Measurements from ENCODE around the gene XPNPEP2. TPM values are rescaled to one million over a fixed set of nuclear protein-coding genes. Genes with fewer than 3 reads are reported as not detected.
"Not testable (repeated sequence)": the region's sequence is repeated elsewhere in the genome, so short reads cannot be mapped to it uniquely, and the experiment has no call there.

XPNPEP2 gene
- total and polyA plus RNA-seq, 8 donors = 0.33 to 16.3 (median 1.7) TPM

GRCh38 chrX:129737916-129738315, 863 bp upstream of the XPNPEP2 start:
- H3K4me1 ChIP-seq = peaks cover 0 to 4% (median 0%) of the 10 kb centered on the region in 4 donors
- no peaks in the 10 kb centered on the region for H3K36me3 ChIP-seq
- H3K9me3 ChIP-seq = no peaks in the 10 kb centered on the region
- DNase-seq = no peak
- 58 to 73% (median 66%) methylated on average over 4 to 5 of the region's 5 CpGs for whole genome bisulfite sequencing, 5 donors
- H3K27me3 ChIP-seq = peaks cover 0 to 4% (median 0%) of the 10 kb centered on the region in 3 donors
- H3K27ac ChIP-seq = peak overlapping the region in 1 of 5 donors; percentile 49
- intact Hi-C loops (cut with DNase I; ENCODE audit: low total_unique reads) = no loop called here
- no peak overlapping the region for H3K4me3 ChIP-seq
- TF ChIP-seq EP300 (IDR thresholded peaks at IDR 0.05) (no peak), CTCF (IDR thresholded peaks at IDR 0.05) (no peak), POLR2A (IDR thresholded peaks at IDR 0.05) (no peak), POLR2AphosphoS5 (IDR thresholded peaks at IDR 0.05) (no peak)

- Histone ChIP-seq H3K4me3 (no peak overlapping the region), H3K27ac (peak overlapping the region in 1 of 5 donors; percentile 41), H3K36me3 (no peaks in the 10 kb centered on the region), H3K27me3 (peaks cover 0 to 9% (median 0%) of the 10 kb centered on the region in 3 donors), H3K4me1 (peaks cover 0 to 4% (median 0%) of the 10 kb centered on the region in 4 donors), H3K9me3 (no peaks in the 10 kb centered on the region)
- WGBS, 5 donors = 58 to 88% (median 81%) methylated on average over 4 of the region's 4 CpGs
- TF ChIP-seq POLR2AphosphoS5 (IDR thresholded peaks at IDR 0.05) (no peak), CTCF (IDR thresholded peaks at IDR 0.05) (no peak), POLR2A (IDR thresholded peaks at IDR 0.05) (no peak), EP300 (IDR thresholded peaks at IDR 0.05) (no peak)
- intact Hi-C loops (cut with DNase I; ENCODE audit: low total_unique reads) = no loop called here
- DNase-seq = no peak
These were observed 799 bp downstream of the XPNPEP2 start for GRCh38 chrX:129739578-129739977.

- no peaks in the 10 kb centered on the region for H3K9me3 ChIP-seq
- DNase-seq = peak in 1 of 2 donors; percentile 42
- intact Hi-C loops (cut with DNase I; ENCODE audit: low total_unique reads) = no loop called here
- TF ChIP-seq POLR2AphosphoS5 (IDR thresholded peaks at IDR 0.05) (no peak), CTCF (IDR thresholded peaks at IDR 0.05) (no peak), EP300 (IDR thresholded peaks at IDR 0.05) (no peak), POLR2A (IDR thresholded peaks at IDR 0.05) (no peak)
- 37 to 66% (median 57%) methylated on average over 13 to 18 of the region's 21 CpGs for WGBS, 5 donors
- peaks cover 0 to 4% (median 0%) of the 10 kb centered on the region in 4 donors for H3K4me1 ChIP-seq
- peaks cover 0 to 18% (median 0%) of the 10 kb centered on the region in 3 donors for H3K27me3 ChIP-seq
- H3K36me3 ChIP-seq = no peaks in the 10 kb centered on the region
- H3K4me3 ChIP-seq = no peak overlapping the region
- no peak overlapping the region for H3K27ac ChIP-seq
These were observed 3.3 kb downstream of the XPNPEP2 start for GRCh38 chrX:129741880-129742758.

DNA sequence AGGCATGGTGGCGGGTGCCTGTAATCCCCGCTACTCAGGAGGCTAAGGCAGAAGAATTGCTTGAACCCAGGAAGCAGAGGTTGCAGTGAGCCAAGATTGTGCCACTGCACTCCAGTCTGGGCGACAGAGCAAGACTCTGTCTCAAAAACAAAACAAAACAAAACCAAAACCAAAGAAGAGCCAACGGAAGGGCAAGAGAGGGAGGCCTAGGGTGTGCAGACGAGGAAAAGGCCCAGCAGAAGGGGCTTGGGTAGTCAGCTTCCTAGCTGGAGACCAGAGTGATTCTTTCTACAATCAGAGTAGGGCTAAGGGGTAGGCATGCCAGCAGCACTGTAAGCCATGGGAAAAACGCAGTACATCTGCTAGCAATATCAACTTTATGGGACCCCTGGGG, 4.0 kb downstream of the XPNPEP2 start:
- 67 to 87% (median 75%) methylated on average over 6 of the region's 6 CpGs for WGBS, 5 donors
- peaks cover 0 to 18% (median 0%) of the 10 kb centered on the region in 3 donors for H3K27me3 ChIP-seq
- H3K4me1 ChIP-seq; H3K36me3 ChIP-seq; H3K9me3 ChIP-seq; intact Hi-C loops (cut with DNase I; ENCODE audit: low total_unique reads); H3K27ac ChIP-seq; DNase-seq; H3K4me3 ChIP-seq: not testable (repeated sequence)

- no peaks in the 10 kb centered on the region for H3K36me3 ChIP-seq
- no peaks in the 10 kb centered on the region for H3K9me3 ChIP-seq
- H3K27me3 ChIP-seq = peaks cover 0 to 18% (median 0%) of the 10 kb centered on the region in 3 donors
- intact Hi-C loops (cut with DNase I; ENCODE audit: low total_unique reads) = no loop called here
- WGBS, 5 donors = 53 to 78% (median 72%) methylated on average over 4 of the region's 4 CpGs
- no peak overlapping the region for H3K27ac ChIP-seq
- DNase-seq = no peak
- TF ChIP-seq POLR2AphosphoS5 (IDR thresholded peaks at IDR 0.05) = no peak
- peaks cover 0 to 4% (median 0%) of the 10 kb centered on the region in 4 donors for H3K4me1 ChIP-seq
- H3K4me3 ChIP-seq = no peak overlapping the region
These were observed 5.0 kb downstream of the XPNPEP2 start for GRCh38 chrX:129743821-129744220.

Measured in stomach (tissue), 9 donors.